ENCODE data around the gene HOXD1.

The HOXD1 gene

DNA sequence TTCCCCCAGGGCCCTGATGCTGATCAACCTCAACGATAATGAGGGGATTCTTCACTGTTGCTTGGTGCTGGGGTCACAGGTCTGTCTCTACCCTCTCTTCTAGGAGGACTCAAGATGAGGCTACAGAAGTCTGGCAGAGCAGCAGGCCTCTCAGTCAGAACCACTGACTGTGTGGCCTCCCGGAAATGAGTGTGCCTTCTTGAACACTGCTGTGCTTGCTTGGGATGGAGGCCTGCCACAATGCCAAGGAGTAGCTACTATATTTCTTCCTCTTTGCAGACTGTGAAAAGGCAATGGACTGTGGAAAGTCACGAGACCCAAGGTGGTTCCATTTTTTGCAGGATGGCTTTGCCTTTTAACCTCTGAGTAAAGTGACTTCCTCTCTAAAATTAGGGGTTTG, 5.8 kb upstream of the HOXD1 start:
- DNase-seq (ENCODE audit: low read depth), result no peak
- no peak overlapping the region for H3K4me3 ChIP-seq (ENCODE audit: low read length)
- TF ChIP-seq, protein P1, sequence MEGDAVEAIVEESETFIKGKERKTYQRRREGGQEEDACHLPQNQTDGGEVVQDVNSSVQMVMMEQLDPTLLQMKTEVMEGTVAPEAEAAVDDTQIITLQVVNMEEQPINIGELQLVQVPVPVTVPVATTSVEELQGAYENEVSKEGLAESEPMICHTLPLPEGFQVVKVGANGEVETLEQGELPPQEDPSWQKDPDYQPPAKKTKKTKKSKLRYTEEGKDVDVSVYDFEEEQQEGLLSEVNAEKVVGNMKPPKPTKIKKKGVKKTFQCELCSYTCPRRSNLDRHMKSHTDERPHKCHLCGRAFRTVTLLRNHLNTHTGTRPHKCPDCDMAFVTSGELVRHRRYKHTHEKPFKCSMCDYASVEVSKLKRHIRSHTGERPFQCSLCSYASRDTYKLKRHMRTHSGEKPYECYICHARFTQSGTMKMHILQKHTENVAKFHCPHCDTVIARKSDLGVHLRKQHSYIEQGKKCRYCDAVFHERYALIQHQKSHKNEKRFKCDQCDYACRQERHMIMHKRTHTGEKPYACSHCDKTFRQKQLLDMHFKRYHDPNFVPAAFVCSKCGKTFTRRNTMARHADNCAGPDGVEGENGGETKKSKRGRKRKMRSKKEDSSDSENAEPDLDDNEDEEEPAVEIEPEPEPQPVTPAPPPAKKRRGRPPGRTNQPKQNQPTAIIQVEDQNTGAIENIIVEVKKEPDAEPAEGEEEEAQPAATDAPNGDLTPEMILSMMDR (conservative IDR thresholded peaks at IDR 0.05; ENCODE audit: low read length), result no peak

DNA sequence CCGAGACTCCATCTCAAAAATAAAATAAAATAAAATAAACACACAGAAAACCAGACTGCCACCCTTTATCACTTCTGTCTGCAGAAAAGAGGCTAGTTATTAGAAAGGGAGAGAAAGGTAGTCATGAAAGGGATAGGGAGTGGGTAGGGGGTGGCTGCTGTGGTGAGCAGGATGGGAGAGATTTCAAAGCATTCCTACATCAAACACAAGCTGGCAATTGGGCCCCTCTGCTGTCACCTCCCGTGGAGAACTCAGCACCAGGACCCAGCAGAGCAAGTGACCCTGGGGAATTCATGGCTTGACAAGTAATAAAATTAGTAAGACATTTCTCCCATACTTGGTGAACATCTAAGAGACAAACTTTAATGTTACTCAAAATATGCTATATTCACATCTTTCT, 3.7 kb upstream of the HOXD1 start:
- no peak for DNase-seq (ENCODE audit: low read depth)
- H3K4me3 ChIP-seq (ENCODE audit: low read length), result no peak overlapping the region
- TF ChIP-seq, protein P1 (conservative IDR thresholded peaks at IDR 0.05; ENCODE audit: low read length), result no peak

DNA sequence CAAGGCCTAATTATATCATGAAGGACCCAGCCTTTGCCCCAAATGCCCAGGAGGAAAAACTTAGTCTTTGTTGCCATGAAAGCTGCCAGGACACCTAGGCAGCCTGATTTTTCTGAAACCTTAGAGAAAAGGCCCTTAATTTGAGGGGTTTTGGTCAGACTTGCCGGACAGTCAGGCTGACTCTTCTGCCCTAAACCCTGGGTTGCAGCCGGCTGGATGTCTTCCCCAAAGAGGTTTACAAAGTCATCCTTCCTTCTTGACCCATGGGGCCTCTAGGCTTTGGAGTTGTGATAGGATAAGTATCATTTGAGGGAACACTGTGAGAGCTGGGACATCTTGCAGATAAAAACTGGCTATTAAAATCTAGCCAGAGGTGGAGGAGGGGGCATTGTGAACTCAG, 2.4 kb upstream of the HOXD1 start:
- DNase-seq (ENCODE audit: low read depth), result no peak
- TF ChIP-seq, protein P1 (conservative IDR thresholded peaks at IDR 0.05; ENCODE audit: low read length), result no peak
- no peak overlapping the region for H3K4me3 ChIP-seq (ENCODE audit: low read length)

DNA sequence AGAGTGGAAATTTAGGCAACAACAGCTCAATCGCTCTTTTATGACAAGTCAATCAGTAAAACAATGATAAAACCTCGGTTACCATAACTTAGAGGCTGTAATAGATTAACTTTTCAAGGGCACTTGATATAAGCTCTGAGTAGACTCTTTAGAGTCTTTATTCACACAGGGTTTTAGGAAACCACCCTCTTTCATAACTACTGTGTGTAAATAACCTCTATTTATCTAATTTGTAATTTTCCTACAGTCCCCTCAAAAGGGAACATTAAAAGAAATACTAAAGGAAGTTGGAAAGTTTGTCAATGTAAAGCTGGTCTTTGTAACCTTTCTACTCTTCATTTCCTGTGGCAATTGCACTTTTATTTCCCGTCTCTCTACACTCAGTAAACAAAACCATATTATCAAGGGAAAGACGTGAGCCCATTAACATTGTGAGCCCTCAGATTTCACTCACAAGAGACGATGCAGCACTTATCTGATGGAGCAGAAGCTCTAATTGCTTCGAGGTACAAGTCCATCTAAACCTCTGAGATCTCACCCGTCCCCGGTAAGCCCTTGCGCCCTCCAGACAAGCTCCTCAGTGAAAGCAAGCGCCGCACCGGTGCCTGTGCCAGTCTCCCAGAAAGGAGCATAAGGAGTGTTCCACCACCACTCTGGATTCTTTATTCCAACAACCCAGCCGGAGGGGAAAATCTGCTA, 1.1 kb upstream of the HOXD1 start:
- peak overlapping the region; percentile 71 for H3K4me3 ChIP-seq (ENCODE audit: low read length)
- no peak for DNase-seq (ENCODE audit: low read depth)
- TF ChIP-seq, protein P1 (conservative IDR thresholded peaks at IDR 0.05; ENCODE audit: low read length), result no peak

DNA sequence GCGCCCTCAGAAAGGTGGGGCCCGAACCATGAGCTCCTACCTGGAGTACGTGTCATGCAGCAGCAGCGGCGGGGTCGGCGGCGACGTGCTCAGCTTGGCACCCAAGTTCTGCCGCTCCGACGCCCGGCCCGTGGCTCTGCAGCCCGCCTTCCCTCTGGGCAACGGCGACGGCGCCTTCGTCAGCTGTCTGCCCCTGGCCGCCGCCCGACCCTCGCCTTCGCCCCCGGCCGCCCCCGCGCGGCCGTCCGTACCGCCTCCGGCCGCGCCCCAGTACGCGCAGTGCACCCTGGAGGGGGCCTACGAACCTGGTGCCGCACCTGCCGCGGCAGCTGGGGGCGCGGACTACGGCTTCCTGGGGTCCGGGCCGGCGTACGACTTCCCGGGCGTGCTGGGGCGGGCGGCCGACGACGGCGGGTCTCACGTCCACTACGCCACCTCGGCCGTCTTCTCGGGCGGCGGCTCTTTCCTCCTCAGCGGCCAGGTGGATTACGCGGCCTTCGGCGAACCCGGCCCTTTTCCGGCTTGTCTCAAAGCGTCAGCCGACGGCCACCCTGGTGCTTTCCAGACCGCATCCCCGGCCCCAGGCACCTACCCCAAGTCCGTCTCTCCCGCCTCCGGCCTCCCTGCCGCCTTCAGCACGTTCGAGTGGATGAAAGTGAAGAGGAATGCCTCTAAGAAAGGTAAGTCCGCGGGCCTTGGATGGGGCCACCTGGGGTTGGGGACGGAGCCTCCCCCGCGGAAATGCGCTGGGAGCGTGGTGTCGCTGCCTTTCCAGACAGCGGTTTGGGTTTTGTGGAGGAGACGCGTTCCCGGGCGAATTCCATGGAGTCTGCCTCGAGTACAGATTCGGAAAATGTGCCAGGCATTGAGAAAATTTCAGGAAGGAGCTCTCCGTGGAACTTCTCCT, 559 bp downstream of the HOXD1 start:
- peak overlapping the region; percentile 71 for H3K4me3 ChIP-seq (ENCODE audit: low read length)
- DNase-seq (ENCODE audit: low read depth), result no peak
- TF ChIP-seq, protein P1 (conservative IDR thresholded peaks at IDR 0.05; ENCODE audit: low read length), result no peak

DNA sequence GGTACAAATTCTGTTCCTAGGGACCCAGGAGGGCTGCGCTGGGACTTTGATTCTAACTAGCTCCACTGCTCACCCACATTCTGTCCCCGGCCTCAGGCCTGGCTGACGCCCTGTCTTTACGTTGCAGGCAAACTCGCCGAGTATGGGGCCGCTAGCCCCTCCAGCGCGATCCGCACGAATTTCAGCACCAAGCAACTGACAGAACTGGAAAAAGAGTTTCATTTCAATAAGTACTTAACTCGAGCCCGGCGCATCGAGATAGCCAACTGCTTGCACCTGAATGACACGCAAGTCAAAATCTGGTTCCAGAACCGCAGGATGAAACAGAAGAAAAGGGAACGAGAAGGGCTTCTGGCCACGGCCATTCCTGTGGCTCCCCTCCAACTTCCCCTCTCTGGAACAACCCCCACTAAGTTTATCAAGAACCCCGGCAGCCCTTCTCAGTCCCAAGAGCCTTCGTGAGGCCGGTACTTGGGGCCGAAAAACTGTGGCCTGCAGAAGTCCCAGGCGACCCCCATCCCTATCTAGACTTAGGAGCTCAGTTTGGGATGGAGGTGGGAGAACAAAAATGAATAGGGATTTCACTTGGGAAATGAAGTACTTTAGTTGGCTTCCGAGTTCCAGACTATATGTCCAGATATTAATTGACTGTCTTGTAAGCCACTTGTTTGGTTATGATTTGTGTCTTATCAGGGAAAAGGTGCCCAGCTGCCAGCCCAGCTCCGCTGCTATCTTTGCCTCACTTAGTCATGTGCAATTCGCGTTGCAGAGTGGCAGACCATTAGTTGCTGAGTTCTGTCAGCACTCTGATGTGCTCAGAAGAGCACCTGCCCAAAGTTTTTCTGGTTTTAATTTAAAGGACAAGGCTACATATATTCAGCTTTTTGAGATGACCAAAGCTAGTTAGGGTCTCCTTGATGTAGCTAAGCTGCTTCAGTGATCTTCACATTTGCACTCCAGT, 1.5 kb downstream of the HOXD1 start:
- no peak for DNase-seq (ENCODE audit: low read depth)
- H3K4me3 ChIP-seq (ENCODE audit: low read length), result peak overlapping the region; percentile 71
- TF ChIP-seq, protein P1 (conservative IDR thresholded peaks at IDR 0.05; ENCODE audit: low read length), result no peak

All from AG10803 (cell line).